ENCODE measurements around the gene RFNG. TPM values are rescaled to one million over a fixed set of nuclear protein-coding genes. Genes with fewer than 3 reads are reported as not detected.

The RFNG gene
- total RNA-seq, 1 experiment from 2014 or later: 52.0 TPM

DNA sequence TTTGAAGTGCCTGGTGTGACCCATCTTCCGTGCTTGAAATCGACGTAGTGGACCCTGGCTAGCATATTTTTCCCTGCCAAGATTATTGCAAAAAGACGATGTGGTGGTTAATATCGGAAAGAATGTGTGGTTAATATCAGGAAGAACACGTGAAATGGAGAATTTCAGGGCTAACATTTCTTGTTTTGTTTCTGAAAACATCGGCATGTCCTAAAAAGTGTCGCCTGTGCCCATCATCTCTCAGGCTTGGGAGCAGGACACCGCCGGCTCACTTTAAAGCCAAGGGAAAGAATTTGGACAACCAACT, 13.8 kb downstream of the RFNG start:
- peak overlapping the region; percentile 91 for H3K27ac ChIP-seq (ENCODE audit: low read depth, low read length)
- no peaks in the 10 kb centered on the region for H3K9me2 ChIP-seq (ENCODE audit: insufficient read depth)
- CTCF ChIA-PET: interaction anchor here (0.5 to 4.8 kb wide), 20 partner anchors 9 to 733 kb away, joined by 3 to 57 read pairs (median 4); partner anchors contain the start of genes CENPX, FASN, GPS1 and LRRC45
- H3K27me3 ChIP-seq (ENCODE audit: insufficient read depth, low read length): no peaks in the 10 kb centered on the region
- no peak for DNase-seq (ENCODE audit: low read depth, low spot score)
- H3K9ac ChIP-seq (ENCODE audit: low read length): peak overlapping the region; percentile 94; the same call in 1 of the 2 replicates
- peak overlapping the region; percentile 49 for H2AFZ ChIP-seq (ENCODE audit: low read depth, low read length, poor library complexity, severe bottlenecking)
- RAD21 ChIA-PET (ENCODE audit: low non-redundant PET in 1 of 2, low total read pairs in 2 of 2, uncharacterized antibody in 2 of 2, unreplicated experiment in 2 of 2): interaction anchor here (1.0 to 1.1 kb wide), 2 partner anchors 15 to 78 kb away, joined by 10 to 11 read pairs; partner anchors contain the start of genes CENPX (in 1 of the 2) and LRRC45 (in 1 of the 2)
- POLR2A ChIA-PET: interaction anchor here (0.7 to 1.5 kb wide), 8 partner anchors 9 to 165 kb away, joined by 3 to 8 read pairs (median 4); partner anchors contain the start of genes CENPX, FASN, LRRC45 and PYCR1
- peak overlapping the region; percentile 30 to 92 for H3K4me3 ChIP-seq (replicated peaks in 1 of 2; ENCODE audit: low read depth in 1 of 2, low read length in 2 of 2)
- intact Hi-C loops (cut with micrococcal nuclease): loop anchor here (2.0 to 10.0 kb wide), 3 partner anchors 61 to 377 kb away; partner anchors contain the start of genes FASN, HEXD and OGFOD3
- H4K20me1 ChIP-seq (ENCODE audit: insufficient read depth): no peaks in the 10 kb centered on the region
- no TSS peak for BruUV-seq (replicated peaks)
- peak overlapping the region; percentile 95 for H3K4me2 ChIP-seq (ENCODE audit: low read length)
- peaks cover 20% of the 10 kb centered on the region; the same call in 1 of the 2 replicates for H3K79me2 ChIP-seq (ENCODE audit: insufficient read depth, low read length)
- no peaks in the 10 kb centered on the region for H3K9me3 ChIP-seq (ENCODE audit: control insufficient read depth in 1 of 2, insufficient read depth in 1 of 2, low read depth in 1 of 2, low read length in 2 of 2)
- ATAC-seq: no peak
- H3K36me3 ChIP-seq (ENCODE audit: control insufficient read depth in 1 of 2, insufficient read depth in 2 of 2, low read length in 2 of 2): peaks cover 0 to 12% of the 10 kb centered on the region in 2 experiments; a peak in 1 of 4 replicates
- H3K4me1 ChIP-seq (ENCODE audit: control insufficient read depth in 1 of 2, insufficient read depth in 2 of 2, low read length in 2 of 2): peaks cover 15 to 42% of the 10 kb centered on the region in 2 experiments
- TF ChIP-seq CBX3 (IDR thresholded peaks at IDR 0.05; ENCODE audit: low read depth) (no peak), SRF (IDR thresholded peaks at IDR 0.05; ENCODE audit: low read depth) (no peak), YY1 (IDR thresholded peaks at IDR 0.05; ENCODE audit: extremely low read depth, insufficient replicate concordance, low read depth, low read length) (no peak), TCF7L2 (IDR thresholded peaks at IDR 0.05; ENCODE audit: borderline replicate concordance, extremely low read depth, insufficient read depth, insufficient read length) (peak; percentile 93), EZH2 (IDR thresholded peaks at IDR 0.05) (no peak), REST (IDR thresholded peaks at IDR 0.05; ENCODE audit: low read depth) (no peak)
